NCI-H1092 treated with DMSO at 0.1 percent for 48 hours (cell line): Measurements from ENCODE around the gene CNTNAP2.

Experiments used
- DNase-seq: peaks from one replicate; lab custom pipeline; 2025; lab: John Stamatoyannopoulos, UW

Gene CNTNAP2

DNA sequence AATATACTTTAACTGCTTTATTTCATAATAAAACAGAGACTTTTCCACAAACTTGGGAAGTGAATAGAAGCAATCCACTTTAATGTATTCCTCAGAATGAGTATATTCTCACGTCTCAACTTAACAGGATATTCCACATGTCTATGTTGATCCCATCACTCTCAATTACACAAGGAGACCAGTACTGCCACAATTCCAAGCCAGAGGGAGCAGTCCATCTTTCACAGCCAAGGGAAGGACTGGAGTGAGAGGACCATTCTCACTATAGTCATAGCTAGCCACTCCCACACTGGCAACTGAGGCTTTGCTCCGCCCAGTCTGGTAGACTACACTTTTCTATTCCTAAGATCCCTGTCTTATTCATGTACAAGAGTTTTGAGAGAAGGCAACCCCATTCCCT lies 553.9 kb downstream of the CNTNAP2 start:
- DNase-seq: no peak

DNA sequence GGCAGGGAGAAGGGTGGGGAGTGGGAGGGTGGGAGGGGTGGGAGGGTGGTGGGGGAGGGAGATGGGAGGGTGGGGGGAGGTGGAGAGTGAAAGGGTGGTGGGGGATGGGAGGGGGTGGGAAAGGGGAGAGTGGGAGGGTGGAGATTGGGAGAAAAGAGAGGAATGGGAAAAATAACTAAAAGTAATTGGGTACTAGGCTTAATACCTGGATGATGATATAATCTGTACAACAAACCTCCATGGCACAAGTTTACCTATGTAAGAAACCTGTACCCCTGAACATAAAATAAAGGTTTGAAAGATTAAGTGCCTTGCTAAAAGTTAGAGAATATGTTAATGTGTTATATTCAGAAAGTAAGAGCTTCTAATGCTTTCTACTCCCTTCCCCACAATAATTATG lies 564.9 kb downstream of the CNTNAP2 start:
- no peak for DNase-seq

DNA sequence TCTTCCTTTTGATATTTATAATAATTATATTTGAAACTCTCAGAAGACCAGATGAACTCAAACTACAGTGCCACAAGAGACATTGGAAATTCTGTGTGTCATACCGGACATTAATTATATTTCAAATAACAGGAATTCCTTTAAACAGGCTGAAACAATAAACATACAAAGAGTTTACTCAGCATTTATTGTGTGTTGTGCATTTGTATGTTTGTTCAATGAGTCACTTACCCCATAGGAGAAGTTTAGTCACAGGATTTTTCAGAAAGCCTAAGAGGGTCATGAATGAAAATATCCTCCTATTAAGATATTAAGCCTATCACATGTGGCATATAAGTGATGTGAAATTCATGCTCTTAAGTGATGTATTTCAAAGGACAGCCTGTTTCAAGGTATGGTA lies 566.8 kb downstream of the CNTNAP2 start:
- no peak for DNase-seq

DNA sequence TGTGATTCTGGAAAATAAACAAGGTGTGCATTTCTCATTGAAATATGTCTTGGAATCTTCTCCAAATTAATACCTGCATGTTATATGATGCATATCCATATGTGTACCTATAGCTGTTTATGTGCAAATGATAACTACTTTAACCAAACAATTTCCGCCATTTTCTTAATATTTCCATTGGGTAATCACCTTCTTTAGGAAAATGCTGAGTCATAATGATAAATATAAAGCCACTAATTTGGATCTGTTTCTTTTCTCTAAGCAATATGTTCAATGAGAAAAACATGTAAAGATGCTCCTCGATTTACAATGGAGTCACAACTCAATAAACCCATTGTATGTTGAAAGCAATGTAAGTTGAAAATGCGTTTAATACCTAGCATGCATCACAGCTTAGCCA lies 574.4 kb downstream of the CNTNAP2 start:
- DNase-seq: no peak

DNA sequence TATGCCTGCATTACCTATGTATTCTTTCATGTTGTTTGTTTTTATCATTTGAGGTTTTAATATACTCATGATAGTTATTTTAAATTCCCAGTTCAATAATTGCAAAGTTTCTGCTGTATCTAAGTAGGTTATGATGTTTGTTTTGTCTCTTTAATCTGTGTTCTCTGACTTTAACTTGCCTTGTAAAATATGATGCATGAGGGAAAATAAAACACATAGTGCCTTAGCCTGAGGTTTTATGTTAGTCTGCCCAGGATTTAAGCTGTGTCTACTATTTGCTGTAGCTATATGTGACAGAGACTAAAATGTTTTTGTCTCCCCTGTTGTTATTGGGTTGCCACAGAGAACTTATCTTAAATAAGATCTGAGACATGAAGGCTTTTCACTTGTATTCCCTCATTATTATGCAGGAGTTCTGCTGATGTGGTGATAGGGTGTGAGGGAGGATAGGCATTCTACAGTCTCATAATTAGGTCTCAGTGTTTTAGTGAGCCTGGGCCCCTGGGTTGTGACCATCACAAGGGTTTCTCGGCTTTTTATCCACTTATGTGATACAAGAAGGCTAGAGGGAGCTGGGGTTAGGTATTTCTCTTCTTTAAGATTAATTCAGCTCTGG lies 582.5 kb downstream of the CNTNAP2 start:
- DNase-seq: no peak

DNA sequence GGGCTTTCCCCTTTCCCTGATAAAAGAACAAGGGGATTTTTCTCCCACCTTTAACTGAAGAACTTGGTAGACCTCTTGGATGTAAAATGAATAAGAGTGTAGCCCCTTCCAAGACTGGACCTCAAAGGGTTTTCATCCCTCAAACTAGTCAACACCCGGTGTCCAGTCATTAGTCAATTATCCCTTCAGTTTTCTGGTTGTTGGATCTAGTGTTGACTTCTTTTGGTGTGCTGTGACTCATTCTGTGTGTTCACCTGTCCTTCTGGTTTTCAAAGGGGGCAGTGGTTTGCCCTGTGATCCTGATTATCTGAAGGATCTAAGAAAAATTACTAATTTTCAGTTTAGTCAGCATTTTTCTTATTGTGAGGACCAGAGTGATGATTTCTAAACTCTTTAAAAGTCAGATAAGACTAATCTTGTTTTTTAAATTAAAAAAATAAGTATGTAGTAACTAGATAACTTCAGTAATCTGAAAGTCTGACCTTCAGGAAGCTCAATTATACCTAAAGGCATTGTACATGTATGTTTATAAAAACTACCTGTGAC lies 583.5 kb downstream of the CNTNAP2 start:
- DNase-seq: peak; percentile 30

DNA sequence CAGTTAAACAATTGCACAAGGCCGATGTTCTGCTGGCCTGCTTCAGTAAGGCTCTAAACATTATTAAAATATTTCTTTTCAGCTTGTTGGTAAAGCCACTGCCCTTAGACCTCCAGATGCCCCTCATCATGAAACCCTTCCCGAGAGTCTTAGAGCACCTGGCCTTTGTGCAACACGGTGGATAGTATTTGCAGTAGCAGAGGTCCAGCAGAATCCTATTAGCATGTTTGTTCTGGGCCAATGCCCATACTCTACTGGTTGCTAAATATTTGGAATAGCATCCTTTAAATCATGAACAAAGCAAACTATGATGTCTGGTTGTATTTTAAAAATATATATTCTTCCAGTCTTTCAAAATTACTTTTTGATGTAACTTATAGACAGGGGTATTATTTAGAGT lies 584.6 kb downstream of the CNTNAP2 start:
- peak; percentile 96 for DNase-seq

DNA sequence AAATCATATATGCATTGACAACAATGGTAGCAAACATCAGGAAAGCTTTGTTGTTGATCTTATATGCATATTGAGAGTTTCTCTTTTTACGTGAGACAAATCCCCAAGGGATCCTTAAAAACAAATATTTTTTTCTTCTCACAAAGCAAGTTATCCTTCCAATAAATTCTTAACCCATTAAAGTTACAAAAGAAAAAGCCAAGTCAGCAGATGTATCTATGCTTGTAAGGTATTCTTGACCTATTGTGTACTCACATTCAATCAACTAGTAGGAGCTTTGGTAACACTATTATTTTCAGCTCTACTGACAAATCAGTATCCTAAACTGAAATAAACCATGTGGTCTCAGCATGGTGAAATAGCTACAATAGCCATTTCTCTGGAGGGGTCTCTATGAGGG lies 586.3 kb downstream of the CNTNAP2 start:
- no peak for DNase-seq

DNA sequence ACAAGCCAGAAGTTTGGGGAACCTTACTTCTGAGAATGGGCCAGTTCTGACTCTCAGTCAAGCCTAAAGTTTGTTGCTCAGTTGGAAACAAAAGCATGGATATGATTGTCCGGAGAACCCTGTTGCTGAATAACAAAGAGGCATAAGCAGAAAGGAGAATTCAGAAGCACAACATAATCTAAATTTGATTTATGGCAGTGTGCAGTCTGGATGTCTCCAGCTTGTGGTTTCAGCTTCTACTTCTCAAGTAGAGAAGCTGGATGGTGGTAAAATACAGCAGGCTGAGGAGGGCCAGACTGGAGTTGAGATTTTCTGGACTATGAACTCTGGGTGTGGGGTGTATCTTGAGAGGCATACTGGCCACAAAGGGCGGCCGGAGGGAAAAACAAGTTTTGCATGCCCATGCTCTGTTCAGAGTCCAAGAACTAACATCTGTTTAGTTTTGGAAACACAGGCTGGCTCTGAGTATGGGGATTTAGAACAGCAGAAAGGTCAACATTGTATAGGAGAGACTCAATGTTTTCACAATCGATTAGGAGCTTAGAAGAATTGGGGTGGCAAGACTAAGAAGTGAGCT lies 592.9 kb downstream of the CNTNAP2 start:
- no peak for DNase-seq

DNA sequence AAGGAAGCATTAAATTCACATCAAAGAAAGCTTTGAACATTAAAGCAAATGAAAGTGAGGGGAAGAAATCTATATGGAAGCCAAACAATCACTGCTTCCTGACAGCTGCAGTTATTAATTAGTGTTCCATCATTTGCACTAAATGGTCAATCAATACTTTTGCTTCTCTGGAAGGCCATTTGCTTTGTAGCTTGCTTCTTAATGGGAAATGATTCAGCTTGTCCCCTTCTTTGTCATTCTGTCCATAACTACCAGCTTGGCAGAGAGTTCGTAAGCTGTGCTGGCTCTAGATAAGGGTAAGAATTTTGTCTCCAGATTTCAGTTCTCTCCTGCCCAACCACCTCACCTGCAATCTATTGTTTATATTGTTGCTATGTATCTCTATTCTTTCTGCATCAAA lies 596.6 kb downstream of the CNTNAP2 start:
- no peak for DNase-seq

DNA sequence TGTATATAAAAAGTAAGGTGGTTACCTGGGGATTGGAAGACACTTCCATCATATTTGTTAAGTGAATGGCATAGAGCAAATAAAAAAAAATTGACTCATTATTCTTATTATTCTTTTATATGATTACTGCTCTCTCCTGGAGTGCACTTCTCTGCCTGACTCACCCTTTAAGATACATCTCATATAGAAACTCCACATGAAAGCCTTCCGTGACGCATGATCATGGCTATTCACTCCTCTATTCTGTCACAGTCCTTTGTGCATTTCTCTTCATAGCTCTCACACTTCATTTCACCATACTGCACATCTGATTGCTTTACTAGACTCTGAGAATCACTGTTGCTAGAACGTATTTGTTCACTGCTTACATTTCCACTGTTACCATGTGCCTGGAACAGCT lies 597.3 kb downstream of the CNTNAP2 start:
- no peak for DNase-seq

DNA sequence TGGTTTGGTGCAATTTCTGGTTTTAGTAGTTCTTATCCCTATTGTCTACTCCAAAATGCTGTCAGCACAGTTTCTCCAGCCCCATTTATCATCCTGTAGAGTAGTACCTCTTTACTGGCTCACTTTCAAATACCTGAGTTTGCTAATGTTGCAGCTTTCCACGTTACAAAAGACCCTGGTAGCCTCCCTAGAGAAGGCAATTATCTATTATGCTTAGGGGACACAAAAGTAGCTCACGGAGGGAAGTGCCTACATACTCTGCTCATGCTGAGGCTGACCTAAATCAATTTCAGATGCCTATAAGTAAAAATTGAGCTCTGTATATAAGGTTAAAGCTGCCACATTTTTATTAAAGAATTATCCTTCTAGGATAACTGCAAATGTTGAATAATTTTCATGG lies 603.6 kb downstream of the CNTNAP2 start:
- peak; percentile 34 for DNase-seq

DNA sequence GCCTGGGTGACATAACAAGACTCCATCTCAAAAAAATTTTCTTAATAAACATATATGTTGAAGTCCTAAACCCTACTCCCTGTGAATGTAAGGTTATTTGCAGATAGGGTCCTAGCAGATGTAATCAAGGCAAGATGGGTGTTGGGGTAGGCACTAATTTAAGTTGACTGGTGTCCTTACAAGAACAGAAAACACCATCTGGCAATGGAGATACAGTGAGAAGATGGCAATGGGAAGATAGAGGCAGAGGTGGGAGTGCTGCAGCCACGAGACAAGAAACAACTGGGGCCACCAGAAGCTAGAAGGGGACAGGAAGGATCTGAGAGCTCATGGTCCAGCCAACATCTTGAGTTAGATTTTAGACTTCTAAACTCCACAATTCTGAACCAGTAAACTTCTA lies 606.4 kb downstream of the CNTNAP2 start:
- DNase-seq: no peak

DNA sequence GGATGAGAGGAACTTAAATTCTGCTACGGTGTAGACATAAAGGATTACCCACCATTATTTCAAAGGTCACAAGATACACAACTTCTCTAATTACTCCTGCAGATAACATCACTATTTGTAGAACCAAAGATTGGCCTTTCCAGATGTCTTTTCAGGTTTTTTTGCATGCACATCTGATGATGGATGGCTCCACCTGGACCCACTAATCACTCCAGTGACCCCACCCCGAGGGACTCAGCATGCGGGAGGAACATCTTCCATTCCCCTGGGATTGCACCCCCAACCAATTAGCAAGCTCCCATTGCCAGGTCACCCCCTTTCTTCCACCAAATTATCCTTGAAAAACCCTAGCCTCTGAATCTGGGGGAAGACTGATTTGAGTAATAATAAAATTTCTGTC lies 608.9 kb downstream of the CNTNAP2 start:
- no peak for DNase-seq

DNA sequence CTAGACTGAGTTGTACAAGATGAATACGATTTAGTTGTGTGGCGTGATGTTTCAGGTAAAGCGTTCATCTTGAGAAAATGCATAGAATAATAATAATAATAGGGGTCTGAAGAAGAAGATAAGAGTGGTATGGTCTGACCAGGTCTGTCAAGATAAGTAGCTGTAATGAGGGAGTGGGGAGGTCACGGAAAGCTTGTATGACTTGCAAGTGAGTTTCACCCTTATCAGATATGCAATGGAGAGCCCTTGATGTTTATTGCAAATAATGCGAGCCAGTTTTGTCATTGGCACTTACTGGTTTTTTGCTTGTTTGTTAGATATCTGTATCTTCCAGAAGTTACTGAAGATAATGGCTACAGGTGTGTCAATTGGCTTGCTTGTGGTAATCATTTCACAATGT lies 611.5 kb downstream of the CNTNAP2 start:
- no peak for DNase-seq

DNA sequence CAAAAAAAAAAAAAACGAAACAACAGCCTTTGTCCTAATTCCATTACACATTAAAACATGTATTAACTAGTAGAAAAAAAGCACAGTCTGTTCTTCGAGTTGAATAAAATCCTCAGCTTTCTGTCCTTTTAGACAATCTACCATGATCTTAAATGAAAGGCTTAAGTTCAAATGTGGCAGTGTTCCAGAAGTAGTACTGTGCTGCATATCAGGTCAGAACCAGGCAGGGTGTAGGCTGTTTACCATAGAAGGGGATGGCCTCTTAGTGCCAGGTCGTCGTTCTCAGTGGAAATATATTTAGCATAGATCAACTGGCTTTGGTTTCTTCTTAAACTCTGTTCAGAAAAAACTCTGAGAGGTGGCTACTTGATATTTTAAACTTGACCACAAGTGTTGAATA lies 612.0 kb downstream of the CNTNAP2 start:
- DNase-seq: no peak

DNA sequence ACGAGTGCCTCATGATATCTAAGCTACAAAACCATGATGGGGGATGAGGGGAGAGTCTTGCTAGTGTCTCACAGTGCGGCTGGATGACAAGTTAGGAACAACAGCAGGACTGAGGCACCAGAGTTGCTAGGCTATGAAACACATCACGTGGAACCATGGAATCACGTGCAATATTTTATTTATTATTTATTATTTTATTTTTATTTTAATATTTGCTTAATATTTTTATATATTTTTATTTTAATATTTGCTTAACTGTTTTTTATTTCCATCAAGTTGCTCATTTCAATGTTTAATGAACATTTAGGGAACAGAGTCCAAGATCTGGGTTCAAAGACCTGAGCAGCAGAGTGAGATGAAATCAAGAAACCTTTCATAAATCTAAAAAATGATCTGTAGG lies 614.6 kb downstream of the CNTNAP2 start:
- no peak for DNase-seq

DNA sequence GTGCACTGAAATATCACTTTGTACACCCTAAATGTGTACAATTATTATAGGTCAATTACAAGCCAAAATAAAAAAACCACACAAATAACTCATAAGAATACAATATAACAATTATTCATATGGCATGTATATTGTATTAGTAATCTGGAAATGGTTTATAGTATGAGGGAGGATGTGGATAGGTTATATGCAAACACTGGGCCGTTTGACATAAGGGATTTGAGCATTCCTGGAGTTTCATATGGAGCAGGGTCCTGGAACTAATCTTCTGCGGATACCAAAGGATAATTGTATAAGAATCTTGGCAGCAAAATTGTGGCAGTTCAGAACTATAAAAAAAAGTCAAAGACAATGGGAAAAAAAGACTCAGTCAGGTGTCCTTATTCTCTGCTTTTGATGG lies 619.4 kb downstream of the CNTNAP2 start:
- no peak for DNase-seq

DNA sequence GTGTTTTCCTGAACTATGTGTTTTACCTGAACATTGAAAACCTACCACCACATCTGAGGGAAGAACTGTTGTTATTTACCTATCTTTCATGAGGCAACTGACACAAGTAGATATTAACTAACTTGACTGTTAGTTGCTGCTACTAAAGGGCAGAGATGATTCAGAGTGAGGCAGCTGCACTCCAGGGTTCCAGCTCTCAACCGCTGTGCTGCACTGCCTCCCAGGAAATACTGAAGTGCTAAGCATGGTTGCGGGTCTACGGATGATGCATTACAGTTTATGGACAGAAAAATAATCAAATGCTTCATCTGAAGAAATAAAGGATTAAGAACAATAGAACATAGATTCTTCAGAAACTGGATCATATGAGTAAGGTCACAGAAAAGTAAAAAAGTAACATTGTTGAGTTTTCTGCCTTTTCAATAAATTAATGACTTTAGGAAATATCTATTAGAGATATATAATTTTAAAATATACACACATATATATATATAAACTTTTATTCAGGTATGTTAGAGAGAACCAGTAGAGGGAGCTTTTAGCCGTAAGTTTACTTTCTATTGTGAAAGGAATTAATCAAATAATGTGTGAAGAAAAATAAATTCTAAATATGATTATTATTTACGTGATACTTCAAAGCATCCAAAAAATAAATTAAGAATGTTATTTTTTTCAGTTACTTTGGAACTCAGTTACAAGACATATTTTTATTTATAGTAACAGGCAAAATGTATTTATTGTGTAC lies 620.0 kb downstream of the CNTNAP2 start:
- no peak for DNase-seq

DNA sequence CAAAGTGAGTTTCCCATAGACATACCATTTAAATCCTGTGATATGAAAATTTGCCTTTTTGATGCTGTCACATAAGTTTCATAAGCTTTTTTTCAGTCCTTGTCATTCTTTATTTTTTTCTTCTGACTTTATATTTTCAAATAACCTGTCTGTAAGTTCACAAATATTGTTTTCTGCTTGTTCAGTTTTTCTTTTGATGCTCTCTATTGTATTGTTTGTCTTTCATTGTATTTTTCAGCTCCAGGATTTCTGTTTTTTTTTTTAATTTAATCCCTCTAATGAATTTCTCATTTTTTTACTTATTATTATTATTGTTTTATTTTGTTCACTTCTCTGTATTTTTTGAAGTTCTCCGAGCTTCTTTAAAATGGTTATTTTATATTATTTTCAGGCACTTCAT lies 623.4 kb downstream of the CNTNAP2 start:
- DNase-seq: no peak

DNA sequence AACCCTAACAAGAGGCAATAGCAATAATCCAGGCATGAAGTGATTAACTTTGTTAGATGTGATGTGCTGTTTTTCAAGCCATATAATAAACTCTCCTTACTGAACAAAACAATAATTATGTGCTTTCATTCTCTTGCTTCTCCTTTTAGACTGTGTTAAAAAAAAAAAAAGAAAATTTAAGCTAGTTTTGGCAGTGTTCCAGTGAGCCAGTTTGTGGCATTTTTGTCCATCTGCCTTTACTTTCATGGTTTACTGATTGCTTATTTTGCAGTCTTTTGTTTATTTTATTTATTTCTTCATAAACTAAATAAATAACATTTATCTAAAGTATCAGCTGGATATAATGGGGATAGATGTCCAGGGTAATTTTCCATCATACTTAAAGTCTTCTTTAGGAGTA lies 625.3 kb downstream of the CNTNAP2 start:
- no peak for DNase-seq

DNA sequence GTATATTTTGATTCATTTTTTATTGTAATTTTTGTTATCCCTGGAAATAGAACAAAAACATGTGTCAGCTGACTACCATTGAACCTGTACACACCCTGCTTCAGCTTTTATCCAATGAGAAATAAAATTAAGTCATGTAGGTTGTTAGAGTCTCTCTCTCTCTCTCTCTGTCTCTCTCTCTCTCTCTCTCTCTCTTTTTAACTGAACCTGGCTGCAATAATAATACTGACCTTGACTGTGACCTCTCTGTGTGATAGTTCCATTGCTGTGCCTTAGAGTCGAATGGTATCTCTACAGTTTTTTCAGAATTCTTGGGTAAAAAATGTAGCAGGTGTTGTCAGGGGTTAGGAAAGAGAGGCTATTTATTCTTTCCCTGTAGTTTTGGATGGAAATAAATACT lies 637.8 kb downstream of the CNTNAP2 start:
- no peak for DNase-seq

DNA sequence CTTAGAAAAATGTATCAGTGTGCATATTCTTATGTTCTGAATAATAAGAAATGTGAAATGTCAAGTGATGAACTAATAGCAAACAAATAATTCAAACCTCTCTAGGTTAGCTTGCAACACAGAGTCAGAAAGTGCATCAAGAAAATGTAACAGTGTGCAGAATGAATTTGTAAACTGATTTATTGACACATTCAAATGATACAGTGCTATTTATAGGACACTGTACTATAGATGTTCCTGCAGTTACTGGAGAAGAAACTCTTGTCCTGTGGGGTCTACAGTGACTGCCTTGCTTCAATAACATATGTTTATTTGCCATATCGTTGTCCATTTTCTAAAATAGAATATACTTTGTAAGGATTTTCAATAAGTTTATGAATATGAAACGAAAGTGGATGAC lies 639.0 kb downstream of the CNTNAP2 start:
- DNase-seq: no peak
